ENCODE measurements around the gene FOXG1.

Gene FOXG1

GRCh38 chr14:28755198-28755815 lies 11.3 kb upstream of the FOXG1 start:
- Histone ChIP-seq H2AFZ (ENCODE audit: low read length) (no peak overlapping the region), H3K9me2 (ENCODE audit: low read depth, low read length) (no peaks in the 10 kb centered on the region), H3K4me2 (ENCODE audit: low read length) (no peak overlapping the region), H3K79me2 (ENCODE audit: insufficient read depth, low read length) (no peaks in the 10 kb centered on the region), H4K20me1 (ENCODE audit: insufficient read depth, low read length) (no peaks in the 10 kb centered on the region), H3K9me3 (ENCODE audit: low read length) (no peaks in the 10 kb centered on the region), H3K36me3 (ENCODE audit: insufficient read depth, low read length) (no peaks in the 10 kb centered on the region), H3K4me3 (ENCODE audit: low read depth, low read length, poor library complexity, severe bottlenecking) (no peak overlapping the region), H3K27ac (ENCODE audit: low read depth, low read length, poor library complexity, severe bottlenecking) (no peak overlapping the region), H3K27me3 (ENCODE audit: insufficient read depth, low read length) (no peaks in the 10 kb centered on the region), H3K4me1 (ENCODE audit: insufficient read depth, low read length, severe bottlenecking) (no peaks in the 10 kb centered on the region), H3F3A (ENCODE audit: insufficient read depth, low read length) (no peaks in the 10 kb centered on the region), H3K9ac (ENCODE audit: low read length) (no peak overlapping the region)
- TF ChIP-seq CTCF (IDR thresholded peaks at IDR 0.05; ENCODE audit: low read length) (no peak), EZH2 (IDR thresholded peaks at IDR 0.05; ENCODE audit: borderline replicate concordance, low read length) (no peak)

GRCh38 chr14:28755884-28756268 lies 10.7 kb upstream of the FOXG1 start:
- Histone ChIP-seq H3K4me3 (ENCODE audit: low read depth, low read length, poor library complexity, severe bottlenecking) (no peak overlapping the region), H3K9me2 (ENCODE audit: low read depth, low read length) (no peaks in the 10 kb centered on the region), H3F3A (ENCODE audit: insufficient read depth, low read length) (no peaks in the 10 kb centered on the region), H3K4me1 (ENCODE audit: insufficient read depth, low read length, severe bottlenecking) (no peaks in the 10 kb centered on the region), H3K79me2 (ENCODE audit: insufficient read depth, low read length) (no peaks in the 10 kb centered on the region), H3K9ac (ENCODE audit: low read length) (no peak overlapping the region), H2AFZ (ENCODE audit: low read length) (no peak overlapping the region), H3K9me3 (ENCODE audit: low read length) (no peaks in the 10 kb centered on the region), H3K36me3 (ENCODE audit: insufficient read depth, low read length) (no peaks in the 10 kb centered on the region), H3K27ac (ENCODE audit: low read depth, low read length, poor library complexity, severe bottlenecking) (no peak overlapping the region), H4K20me1 (ENCODE audit: insufficient read depth, low read length) (no peaks in the 10 kb centered on the region), H3K4me2 (ENCODE audit: low read length) (no peak overlapping the region), H3K27me3 (ENCODE audit: insufficient read depth, low read length) (no peaks in the 10 kb centered on the region)
- TF ChIP-seq EZH2 (IDR thresholded peaks at IDR 0.05; ENCODE audit: borderline replicate concordance, low read length) (no peak), CTCF (IDR thresholded peaks at IDR 0.05; ENCODE audit: low read length) (no peak)

GRCh38 chr14:28756269-28756883 lies 10.2 kb upstream of the FOXG1 start:
- Histone ChIP-seq H3K36me3 (ENCODE audit: insufficient read depth, low read length) (no peaks in the 10 kb centered on the region), H3K27me3 (ENCODE audit: insufficient read depth, low read length) (no peaks in the 10 kb centered on the region)

More at GRCh38 chr14:28756269-28756883, 10.2 kb upstream of the FOXG1 start:
- H3K4me1 ChIP-seq (ENCODE audit: insufficient read depth, low read length, severe bottlenecking) = no peaks in the 10 kb centered on the region
- TF ChIP-seq EZH2 (IDR thresholded peaks at IDR 0.05; ENCODE audit: borderline replicate concordance, low read length) (no peak), CTCF (IDR thresholded peaks at IDR 0.05; ENCODE audit: low read length) (no peak)
- H4K20me1 ChIP-seq (ENCODE audit: insufficient read depth, low read length) = no peaks in the 10 kb centered on the region
- no peaks in the 10 kb centered on the region for H3F3A ChIP-seq (ENCODE audit: insufficient read depth, low read length)
- H3K9ac ChIP-seq (ENCODE audit: low read length) = no peak overlapping the region
- H2AFZ ChIP-seq (ENCODE audit: low read length) = no peak overlapping the region
- no peaks in the 10 kb centered on the region for H3K9me3 ChIP-seq (ENCODE audit: low read length)
- no peak overlapping the region for H3K27ac ChIP-seq (ENCODE audit: low read depth, low read length, poor library complexity, severe bottlenecking)
- H3K4me3 ChIP-seq (ENCODE audit: low read depth, low read length, poor library complexity, severe bottlenecking) = no peak overlapping the region
- H3K9me2 ChIP-seq (ENCODE audit: low read depth, low read length) = no peaks in the 10 kb centered on the region
- no peak overlapping the region for H3K4me2 ChIP-seq (ENCODE audit: low read length)
- no peaks in the 10 kb centered on the region for H3K79me2 ChIP-seq (ENCODE audit: insufficient read depth, low read length)

Data from OCI-LY1 (cell line).